WI38 (cell line): ENCODE measurements around the gene BMPR2.
"Not testable (repeated sequence)": the region's sequence is repeated elsewhere in the genome, so short reads cannot be mapped to it uniquely, and the experiment has no call there.

Experiments used
- H3K4me3 ChIP-seq: 2 replicates; pipeline ENCODE4 v1.5.1; 2011; ENCODE audit warnings: low read depth, mild to moderate bottlenecking, control low read depth, low read length
- CTCF ChIP-seq: IDR thresholded peaks from 2 replicates; pipeline ENCODE4 v1.5.1; 2012; ENCODE audit warnings: low read depth, mild to moderate bottlenecking, control low read depth, low read length

The BMPR2 gene

GRCh38 chr2:202434472-202434871, 58.3 kb downstream of the BMPR2 start:
- H3K4me3 ChIP-seq, result no peak overlapping the region
- TF ChIP-seq CTCF, result no peak

GRCh38 chr2:202436626-202437025, 60.5 kb downstream of the BMPR2 start:
- TF ChIP-seq CTCF, result no peak
- H3K4me3 ChIP-seq, result no peak overlapping the region

- not testable (repeated sequence) for H3K4me3 ChIP-seq
Observed at GRCh38 chr2:202440117-202440516, 64.0 kb downstream of the BMPR2 start.

GRCh38 chr2:202442882-202443281, 66.8 kb downstream of the BMPR2 start:
- H3K4me3 ChIP-seq, result no peak overlapping the region
- TF ChIP-seq CTCF, result no peak

- TF ChIP-seq CTCF, result no peak
- no peak overlapping the region for H3K4me3 ChIP-seq
Observed at GRCh38 chr2:202444000-202444399, 67.9 kb downstream of the BMPR2 start.

- no peak for TF ChIP-seq CTCF
Observed at GRCh38 chr2:202449344-202449743, 73.2 kb downstream of the BMPR2 start.

GRCh38 chr2:202450785-202451184, 74.7 kb downstream of the BMPR2 start:
- H3K4me3 ChIP-seq, result no peak overlapping the region
- TF ChIP-seq CTCF, result no peak

More at GRCh38 chr2:202449344-202449743, 73.2 kb downstream of the BMPR2 start:
- no peak overlapping the region for H3K4me3 ChIP-seq

GRCh38 chr2:202452744-202453143, 76.6 kb downstream of the BMPR2 start:
- H3K4me3 ChIP-seq, result no peak overlapping the region
- no peak for TF ChIP-seq CTCF
